Kidney (tissue), 14 donors: ENCODE data around the gene HEYL. TPM values are rescaled to one million over a fixed set of nuclear protein-coding genes. Genes with fewer than 3 reads are reported as not detected.
A peak's percentile ranks its signal among the peaks of the same experiment; 100 is the strongest.

Experiments
- DNase-seq, 5 donors: peaks; one replicate each; pipeline ENCODE4 v3.0.0-alpha.2; 2013 to 2020
- FAIRE-seq: peaks from 2 replicates; lab custom pipeline; 2012; peaks lifted over from hg19 to GRCh38; lab: Jason Lieb, UNC
- H3K27ac ChIP-seq, 2 donors: one replicate each; pipeline ENCODE4 v1.7.0; 2013; ENCODE audit warnings: low read depth in 2 of 2, low read length in 2 of 2, inconsistent platforms in 1 of 2
- H3K27me3 ChIP-seq: one replicate; pipeline ENCODE4 v1.7.1; 2013; ENCODE audit warnings: low read length, inconsistent platforms; ENCODE audit not compliant: control insufficient read depth, insufficient read depth
- H3K36me3 ChIP-seq, 3 donors: one replicate each; pipeline versions ENCODE4 v1.7.0 to v1.7.1; 2013; ENCODE audit warnings: low read length in 3 of 3, control low read depth in 1 of 3, inconsistent platforms in 1 of 3; ENCODE audit not compliant: insufficient read depth in 3 of 3, control insufficient read depth in 2 of 3
- H3K4me1 ChIP-seq, 3 donors: one replicate each; pipeline versions ENCODE4 v1.7.0 to v1.7.1; 2013; ENCODE audit warnings: low read length in 3 of 3, inconsistent platforms in 1 of 3, low read depth in 1 of 3; ENCODE audit not compliant: control insufficient read depth in 2 of 3, insufficient read depth in 2 of 3
- H3K4me3 ChIP-seq, 3 donors: one replicate each; pipeline versions ENCODE4 v1.7.0 to v1.8.1; 2013; ENCODE audit warnings: low read length in 3 of 3, control low read depth in 1 of 3, inconsistent platforms in 1 of 3
- H3K9ac ChIP-seq, 3 donors: one replicate each; pipeline versions ENCODE4 v1.7.0 to v1.7.1; 2013; ENCODE audit warnings: low read length in 3 of 3, control low read depth in 1 of 3, inconsistent platforms in 1 of 3
- H3K9me3 ChIP-seq, 3 donors: one replicate each; pipeline versions ENCODE4 v1.7.0 to v1.7.1; 2013; ENCODE audit warnings: low read length in 3 of 3, control low read depth in 1 of 3, inconsistent platforms in 1 of 3; ENCODE audit not compliant: control insufficient read depth in 2 of 3, insufficient read depth in 1 of 3
- CTCF ChIP-seq: IDR thresholded peaks from 3 replicates; pipeline ENCODE4 v1.5.1; 2012; ENCODE audit warnings: mild to moderate bottlenecking, moderate library complexity, borderline replicate concordance; ENCODE audit not compliant: insufficient read depth; ENCODE audit errors: extremely low read depth
- intact Hi-C: fragments of 100-400 bp; cut with DNase I; formaldehyde crosslinking; loops from one replicate; pipeline ENCODE4 v1.11.1; 2022
- polyA plus RNA-seq: library from polyadenylated mRNA; stranded (reverse); fragments of 350-450 nt; fragmentation: Illumina TruSeq; extraction: RNeasy Lipid Tissue Mini Kit (QIAGEN cat#74804); gene quantifications from one replicate; pipeline ENCODE4 v1.2.3, GENCODE V29; 2014; ENCODE audit warnings: low read depth, low replicate concordance; ENCODE audit not compliant: insufficient read depth
- total RNA-seq: library from RNA; stranded (reverse); fragmentation: NEBNext Ultra II Directional; extraction: Animal tissue kit (Norgen Biotek cat#: 25700); gene quantifications from one replicate; pipeline ENCODE4 v1.2.1, GENCODE V29; 2021
- donor health status: control.
- donor health status: control.
- donor health status: control.
- donor health status: control.
- donor health status: control.
- donor health status: DM: yes; HTN: yes; CAD: no.
- donor health status: Normal renal cell carcinoma (clear cell type).

HEYL gene
- total and polyA plus RNA-seq, 2 donors from 2014 or later, result 7.2 to 32.8 TPM

- peaks cover 0 to 2% (median 0%) of the 10 kb centered on the region in 3 donors for H3K36me3 ChIP-seq
- H3K4me1 ChIP-seq, result no peaks in the 10 kb centered on the region
- H3K9ac ChIP-seq, result no peak overlapping the region
- peak in 1 of 5 donors; percentile 44 for DNase-seq
- no peak for FAIRE-seq
- H3K4me3 ChIP-seq, result no peak overlapping the region
- no peaks in the 10 kb centered on the region for H3K27me3 ChIP-seq
- intact Hi-C loops, result no loop called here
- peak overlapping the region in 1 of 2 donors; percentile 42 for H3K27ac ChIP-seq
- no peaks in the 10 kb centered on the region for H3K9me3 ChIP-seq
- TF ChIP-seq CTCF, result no peak
These were observed 7.1 kb downstream of the HEYL start for GRCh38 chr1:39632323-39632681.

DNA sequence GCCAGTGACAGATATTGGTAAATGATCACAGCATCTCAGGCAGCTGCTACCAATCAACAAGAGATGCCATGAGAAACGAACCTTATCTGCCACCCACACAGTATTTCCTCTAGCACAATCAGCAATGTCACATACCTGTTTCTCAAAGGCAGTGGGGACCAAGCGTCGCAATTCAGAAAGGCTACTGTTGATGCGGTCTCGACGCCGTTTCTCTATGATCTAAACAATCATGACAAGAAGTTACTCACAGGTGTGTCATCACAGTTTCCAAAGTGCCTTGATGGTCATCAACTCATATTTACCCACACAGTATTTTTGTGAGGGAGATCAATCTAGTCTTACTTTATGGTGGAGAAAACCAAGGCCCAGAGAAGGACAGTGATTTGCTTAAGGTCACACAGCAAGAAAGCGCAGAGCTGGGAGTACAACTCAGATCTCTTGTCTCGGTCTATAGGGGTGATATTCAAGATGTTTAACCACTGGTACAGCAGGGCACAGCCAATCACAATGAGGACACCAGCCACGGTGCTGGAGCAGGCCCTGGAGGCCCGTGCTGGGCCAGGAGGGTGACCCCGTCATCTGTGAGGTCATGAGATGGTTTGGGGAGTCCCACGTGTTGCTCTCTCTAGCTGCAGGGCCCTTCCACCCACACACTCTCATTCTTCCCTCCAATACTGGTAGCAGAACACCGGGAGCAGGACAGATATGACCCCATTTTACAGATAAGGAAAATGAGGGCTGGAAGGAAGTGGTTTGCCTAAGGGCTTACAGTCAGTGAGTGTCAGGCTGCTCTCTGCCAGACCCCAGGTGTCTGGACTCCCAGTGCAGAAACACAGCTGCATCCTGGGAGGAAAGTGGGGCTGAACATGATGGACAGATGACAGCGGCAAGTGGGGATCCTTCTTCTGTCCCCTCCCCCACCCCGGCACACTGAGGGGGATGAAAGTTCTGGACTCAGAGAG lies 7.8 kb downstream of the HEYL start:
- intact Hi-C loops, result no loop called here
- FAIRE-seq (no peak), DNase-seq (no peak)
- no peaks in the 10 kb centered on the region for H3K9me3 ChIP-seq
- no peaks in the 10 kb centered on the region for H3K27me3 ChIP-seq
- H3K4me3 ChIP-seq, result no peak overlapping the region
- TF ChIP-seq CTCF, result no peak
- peaks cover 0 to 2% (median 0%) of the 10 kb centered on the region in 3 donors for H3K36me3 ChIP-seq
- H3K27ac ChIP-seq, result no peak overlapping the region
- H3K9ac ChIP-seq, result no peak overlapping the region
- peaks cover 0 to 2% (median 0%) of the 10 kb centered on the region in 3 donors for H3K4me1 ChIP-seq

DNA sequence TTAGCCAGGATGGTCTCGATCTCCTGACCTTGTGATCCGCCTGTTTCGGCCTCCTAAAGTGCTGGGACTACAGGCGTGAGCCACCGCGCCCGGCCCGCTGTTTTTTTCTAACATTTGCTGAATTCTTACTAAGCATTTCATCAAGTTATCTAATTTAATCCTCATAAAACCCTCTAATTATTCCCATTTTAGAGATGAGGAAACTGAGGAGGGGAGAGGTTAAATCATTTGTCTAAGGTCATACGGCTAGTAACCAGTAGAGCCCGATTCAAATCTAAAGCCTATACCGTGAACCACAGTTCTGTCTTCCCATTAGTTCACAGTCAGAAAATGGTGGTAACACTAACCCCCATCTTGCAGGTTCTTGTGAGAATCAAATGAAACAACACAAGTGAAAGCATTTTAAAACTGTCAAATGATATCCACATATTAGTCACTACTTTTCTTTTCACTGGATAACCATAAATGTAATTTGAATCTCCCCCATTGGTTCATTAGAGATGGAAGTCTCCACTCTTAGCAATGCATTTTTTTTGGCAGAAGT lies 10.6 kb downstream of the HEYL start:
- H3K9me3 ChIP-seq, result no peaks in the 10 kb centered on the region
- no peak overlapping the region for H3K4me3 ChIP-seq
- no peak for FAIRE-seq

More for the DNA sequence above, 10.6 kb downstream of the HEYL start:
- no peak overlapping the region for H3K27ac ChIP-seq
- intact Hi-C loops, result no loop called here
- peaks cover 0 to 4% (median 0%) of the 10 kb centered on the region in 3 donors for H3K4me1 ChIP-seq
- no peak for DNase-seq
- H3K27me3 ChIP-seq, result no peaks in the 10 kb centered on the region
- no peak overlapping the region for H3K9ac ChIP-seq
- peaks cover 0 to 2% (median 0%) of the 10 kb centered on the region in 3 donors for H3K36me3 ChIP-seq
- TF ChIP-seq CTCF, result no peak
